CD14-positive monocyte (primary cell): ENCODE data around the gene CLDN6. TPM values are rescaled to one million over a fixed set of nuclear protein-coding genes. Genes with fewer than 3 reads are reported as not detected.
A peak's percentile ranks its signal among the peaks of the same experiment; 100 is the strongest.

Source experiments
- DNase-seq, 3 donors: peaks; one replicate each; pipeline ENCODE4 v3.0.0-alpha.2; 2011 to 2022
- H2AFZ ChIP-seq: 2 replicates; pipeline ENCODE4 v1.6.0; 2012; ENCODE audit warnings: mild to moderate bottlenecking, low read depth, low read length, inconsistent platforms; ENCODE audit not compliant: insufficient read depth, poor library complexity, severe bottlenecking
- H3K27ac ChIP-seq, 2 donors: 1 replicate in 1 of 2; 2 replicates in 1 of 2; pipeline ENCODE4 v1.5.1; 2012 to 2013; ENCODE audit warnings: low read length in 2 of 2, control low read depth in 1 of 2, inconsistent platforms in 1 of 2, low read depth in 1 of 2, mild to moderate bottlenecking in 1 of 2
- H3K27me3 ChIP-seq, 2 donors: one replicate each; pipeline versions ENCODE4 v1.6.0 to v1.6.1; 2011 to 2013; ENCODE audit warnings: low read length in 2 of 2; ENCODE audit not compliant: control insufficient read depth in 2 of 2, insufficient read depth in 2 of 2
- H3K36me3 ChIP-seq, 2 donors: replicated peaks in 1 of 2; 1 replicate in 1 of 2; 2 replicates in 1 of 2; pipeline versions ENCODE4 v1.5.1 to v1.6.1; 2012 to 2013; ENCODE audit warnings: low read length in 2 of 2, control low read depth in 1 of 2, inconsistent platforms in 1 of 2, mild to moderate bottlenecking in 1 of 2; ENCODE audit not compliant: insufficient read depth in 2 of 2, control insufficient read depth in 1 of 2
- H3K4me1 ChIP-seq, 2 donors: 1 replicate in 1 of 2; 2 replicates in 1 of 2; pipeline versions ENCODE4 v1.5.1 to v1.6.1; 2012 to 2013; ENCODE audit warnings: low read length in 2 of 2, control low read depth in 1 of 2, inconsistent platforms in 1 of 2, mild to moderate bottlenecking in 1 of 2, moderate library complexity in 1 of 2; ENCODE audit not compliant: insufficient read depth in 2 of 2, control insufficient read depth in 1 of 2
- H3K4me2 ChIP-seq: replicated peaks from 2 replicates; pipeline ENCODE3; 2012; ENCODE audit warnings: low read length, moderate library complexity, mild to moderate bottlenecking; ENCODE audit not compliant: poor library complexity, severe bottlenecking; ENCODE audit errors: extremely low read depth
- H3K4me3 ChIP-seq, 3 experiments: fragments of 200-600 bp in 1 of 3; sonication (generic) in 1 of 3; replicated peaks in 1 of 3; 1 replicate in 2 of 3; 2 replicates in 1 of 3; pipeline ENCODE4 v1.5.1; 2011 to 2013; ENCODE audit warnings: low read length in 3 of 3, mild to moderate bottlenecking in 3 of 3, control low read depth in 2 of 3, low read depth in 2 of 3, inconsistent platforms in 1 of 3, moderate library complexity in 1 of 3
- H3K79me2 ChIP-seq: 2 replicates; pipeline ENCODE4 v1.6.0; 2012; ENCODE audit warnings: mild to moderate bottlenecking, control low read depth, inconsistent platforms, low read length, moderate library complexity; ENCODE audit not compliant: insufficient read depth
- H3K9ac ChIP-seq: 2 replicates; pipeline ENCODE4 v1.6.0; 2017; ENCODE audit warnings: low read length, mild to moderate bottlenecking; ENCODE audit not compliant: insufficient read depth, poor library complexity, severe bottlenecking
- H3K9me3 ChIP-seq, 2 donors: replicated peaks in 1 of 2; 1 replicate in 1 of 2; 2 replicates in 1 of 2; pipeline versions ENCODE4 v1.5.1 to v1.6.1; 2012 to 2013; ENCODE audit warnings: low read length in 2 of 2, control low read depth in 1 of 2; ENCODE audit not compliant: control insufficient read depth in 1 of 2, insufficient read depth in 1 of 2
- H4K20me1 ChIP-seq: 2 replicates; pipeline ENCODE4 v1.6.0; 2012; ENCODE audit warnings: mild to moderate bottlenecking, low read length, control low read depth, moderate library complexity; ENCODE audit not compliant: insufficient read depth
- H3K27ac Mint-ChIP-seq, 7 donors: one replicate each; pipeline ENCODE4 v1.8.0; 2020; ENCODE audit warnings: mild to moderate bottlenecking in 7 of 7, mixed read lengths in 7 of 7, moderate library complexity in 6 of 7, inconsistent platforms in 2 of 7
- H3K27me3 Mint-ChIP-seq, 3 donors: one replicate each; pipeline ENCODE4 v1.8.0; 2021 to 2022; ENCODE audit warnings: low read depth in 3 of 3, mild to moderate bottlenecking in 3 of 3, mixed read lengths in 3 of 3, moderate library complexity in 3 of 3, inconsistent platforms in 1 of 3
- H3K36me3 Mint-ChIP-seq, 2 donors: one replicate each; pipeline ENCODE4 v1.8.0; 2020; ENCODE audit warnings: mixed read lengths in 2 of 2, inconsistent platforms in 1 of 2, mild to moderate bottlenecking in 1 of 2
- H3K4me1 Mint-ChIP-seq: one replicate; pipeline ENCODE4 v1.8.0; 2020; ENCODE audit warnings: mild to moderate bottlenecking, mixed read lengths
- H3K4me3 Mint-ChIP-seq, 2 donors: one replicate each; pipeline ENCODE4 v1.8.0; 2020; ENCODE audit warnings: mild to moderate bottlenecking in 2 of 2, mixed read lengths in 2 of 2, moderate library complexity in 1 of 2
- H3K9me3 Mint-ChIP-seq, 7 donors: one replicate each; pipeline ENCODE4 v1.8.0; 2020 to 2022; ENCODE audit warnings: mixed read lengths in 7 of 7, mild to moderate bottlenecking in 6 of 7, moderate library complexity in 6 of 7, inconsistent platforms in 2 of 7
- CTCF ChIP-seq: fragments of 200-600 bp; IDR thresholded peaks from one replicate; pipeline ENCODE4 v1.8.0; 2022; ENCODE audit warnings: antibody characterized with exemption, mild to moderate bottlenecking
- WGBS: methylation state at CpG from one replicate; pipeline ENCODE4 v1.1.5; 2013; ENCODE audit warnings: missing lambda C conversion rate; ENCODE audit not compliant: insufficient coverage; 5-methylcytosine and 5-hydroxymethylcytosine counted together
- intact Hi-C, 2 donors: fragments of 100-400 bp; cut with micrococcal nuclease; formaldehyde crosslinking; loops; one replicate each; pipeline versions ENCODE4 v1.15.0 to v1.15.1; 2023
- polyA plus RNA-seq, 3 donors: library from polyadenylated mRNA; depleted of rRNA in 1 of 3; unstranded in 2 of 3; stranded (reverse) in 1 of 3; fragments of 300-500 nt in 2 of 3; fragments of >200 nt in 1 of 3; fragmentation: Illumina TruSeq in 2 of 3; gene quantifications; 1 replicate in 2 of 3; 2 replicates in 1 of 3; pipeline ENCODE4 v1.2.3, GENCODE V29; 2012 to 2021

Gene CLDN6
- polyA plus RNA-seq, 3 donors = not detected

GRCh38 chr16:3060339-3061127, 42.5 kb upstream of the CLDN6 start:
- no peak for TF ChIP-seq CTCF
- Histone ChIP-seq H4K20me1 (no peaks in the 10 kb centered on the region), H2AFZ (peak overlapping the region; percentile 97), H3K36me3 (no peaks in the 10 kb centered on the region), H3K9me3 (no peaks in the 10 kb centered on the region), H3K79me2 (no peaks in the 10 kb centered on the region), H3K27me3 (no peaks in the 10 kb centered on the region), H3K4me3 (no peak overlapping the region), H3K9ac (no peak overlapping the region), H3K4me1 (peaks cover 48 to 60% of the 10 kb centered on the region in 2 donors), H3K4me2 (no peak overlapping the region), H3K27ac (no peak overlapping the region)
- Mint-ChIP-seq H3K36me3 (peaks cover 4 to 14% of the 10 kb centered on the region in 2 donors), H3K9me3 (no peaks in the 10 kb centered on the region), H3K4me3 (no peak overlapping the region), H3K27ac (peak overlapping the region in 1 of 7 donors; percentile 53), H3K4me1 (peaks cover 40% of the 10 kb centered on the region), H3K27me3 (peaks cover 0 to 7% (median 3%) of the 10 kb centered on the region in 3 donors)
- WGBS = 87% methylated on average over 9 of the region's 14 CpGs
- intact Hi-C loops = loop anchor here in 1 of 2 donors (5.0 kb wide), 1 partner anchor 107 kb away; no protein-coding TSS in a partner anchor
- DNase-seq = no peak

GRCh38 chr16:3059723-3060242, 41.8 kb upstream of the CLDN6 start:
- H3K27ac ChIP-seq = peak overlapping the region in 1 of 2 donors; percentile 72
- H3K4me1 ChIP-seq = peaks cover 55 to 67% of the 10 kb centered on the region in 2 donors
- peak overlapping the region; percentile 97 for H2AFZ ChIP-seq
- no peaks in the 10 kb centered on the region for H4K20me1 ChIP-seq
- WGBS = 36% methylated on average over 5 of the region's 9 CpGs
- H3K27me3 Mint-ChIP-seq = peaks cover 0 to 3% (median 3%) of the 10 kb centered on the region in 3 donors
- no peaks in the 10 kb centered on the region for H3K9me3 Mint-ChIP-seq
- H3K4me1 Mint-ChIP-seq = peaks cover 47% of the 10 kb centered on the region
- peak overlapping the region; percentile 77 for H3K9ac ChIP-seq
- no peak for DNase-seq
- intact Hi-C loops = loop anchor here (2.0 to 5.0 kb wide), 3 partner anchors 68 to 108 kb away; no protein-coding TSS in a partner anchor
- H3K4me3 Mint-ChIP-seq = peak overlapping the region; percentile 76 to 86
- H3K79me2 ChIP-seq = no peaks in the 10 kb centered on the region
- peaks cover 5 to 17% of the 10 kb centered on the region in 2 donors for H3K36me3 Mint-ChIP-seq
- H3K27me3 ChIP-seq = no peaks in the 10 kb centered on the region
- TF ChIP-seq CTCF = no peak
- peak overlapping the region in 6 of 7 donors; percentile 35 to 77 (median 70) for H3K27ac Mint-ChIP-seq
- peak overlapping the region; percentile 34 to 88 (median 48) for H3K4me3 ChIP-seq
- H3K4me2 ChIP-seq = peak overlapping the region; percentile 100
- no peaks in the 10 kb centered on the region for H3K36me3 ChIP-seq
- no peaks in the 10 kb centered on the region for H3K9me3 ChIP-seq
